Endothelial cell of umbilical vein (primary cell): ENCODE measurements around the gene DDX53. TPM values are rescaled to one million over a fixed set of nuclear protein-coding genes. Genes with fewer than 3 reads are reported as not detected.

Experiments used
- BruUV-seq: library from RNA; stranded (reverse); fragments of 400-500 nt; replicated peaks from 2 replicates; lab custom pipeline; 2021; lab: Mats Ljungman, UMichigan
- CTCF ChIA-PET: fragments of 300-600, 350-600 bp; sonication (Branson Sonifier 250); formaldehyde crosslinking; loops from one replicate; lab custom pipeline; 2021; ENCODE audit warnings: antibody characterized with exemption, inconsistent platforms; lab: Charles Lee
- POLR2A ChIA-PET: fragments of 300-600, 350-600 bp; sonication (Branson Sonifier 250); formaldehyde crosslinking; loops from one replicate; lab custom pipeline; 2021; ENCODE audit warnings: antibody characterized with exemption, inconsistent platforms; lab: Charles Lee
- DNase-seq: peaks from one replicate; pipeline ENCODE4 v3.0.0-alpha.2; 2011; ENCODE audit warnings: low read depth, low spot score
- FAIRE-seq: peaks from 2 replicates; lab custom pipeline; 2011; peaks lifted over from hg19 to GRCh38; lab: Jason Lieb, UNC
- H2AFZ ChIP-seq: 2 replicates; pipeline ENCODE4 v1.6.0; 2012; ENCODE audit warnings: low read depth, low read length, control low read depth, inconsistent platforms
- H3K27ac ChIP-seq: 2 replicates; pipeline ENCODE4 v1.5.1; 2011; ENCODE audit warnings: low read depth, mild to moderate bottlenecking, control low read depth, low read length, moderate library complexity; ENCODE audit not compliant: insufficient read depth
- H3K27me3 ChIP-seq, 2 experiments: 2 replicates each; pipeline versions ENCODE4 v1.6.0 to v1.6.1; 2011; ENCODE audit warnings: low read length in 2 of 2, mixed read lengths in 1 of 2; ENCODE audit not compliant: control insufficient read depth in 2 of 2, insufficient read depth in 2 of 2
- H3K36me3 ChIP-seq, 2 experiments: 2 replicates in 1 of 2; 3 replicates in 1 of 2; pipeline ENCODE4 v1.5.1; 2011; ENCODE audit warnings: low read length in 2 of 2, mild to moderate bottlenecking in 1 of 2, moderate library complexity in 1 of 2; ENCODE audit not compliant: control insufficient read depth in 2 of 2, insufficient read depth in 2 of 2; ENCODE audit errors: extremely low read depth in 1 of 2
- H3K4me1 ChIP-seq: 3 replicates; pipeline ENCODE4 v1.5.1; 2011; ENCODE audit warnings: mild to moderate bottlenecking, low read length; ENCODE audit not compliant: control insufficient read depth, insufficient read depth; ENCODE audit errors: extremely low read depth
- H3K4me2 ChIP-seq: 2 replicates; pipeline ENCODE4 v1.6.1; 2011; ENCODE audit warnings: low read length, control low read depth, mixed read lengths; ENCODE audit not compliant: insufficient read depth
- H3K4me3 ChIP-seq, 3 experiments: fragments of 200-600 bp in 1 of 3; sonication (generic), shearing (Covaris generic) in 1 of 3; replicated peaks in 1 of 3; 2 replicates each; pipeline ENCODE4 v1.5.1; 2011 to 2016; ENCODE audit warnings: control low read depth in 3 of 3, low read length in 3 of 3, mild to moderate bottlenecking in 2 of 3, inconsistent platforms in 1 of 3, low read depth in 1 of 3, moderate library complexity in 1 of 3; ENCODE audit not compliant: insufficient read depth in 1 of 3
- H3K79me2 ChIP-seq: 2 replicates; pipeline ENCODE4 v1.6.0; 2012; ENCODE audit warnings: low read length, inconsistent platforms; ENCODE audit not compliant: control insufficient read depth, insufficient read depth
- H3K9ac ChIP-seq: replicated peaks from 2 replicates; pipeline ENCODE3; 2011; ENCODE audit warnings: low read length, control low read depth; ENCODE audit not compliant: insufficient read depth; ENCODE audit errors: extremely low read depth
- H3K9me1 ChIP-seq: replicated peaks from 3 replicates; pipeline ENCODE4 v1.6.0; 2011; ENCODE audit warnings: mild to moderate bottlenecking, low read length; ENCODE audit not compliant: control insufficient read depth, insufficient read depth; ENCODE audit errors: extremely low read depth
- H3K9me3 ChIP-seq: replicated peaks from 2 replicates; pipeline ENCODE4 v1.5.1; 2012; ENCODE audit warnings: low read length, inconsistent platforms; ENCODE audit not compliant: control insufficient read depth, insufficient read depth
- H4K20me1 ChIP-seq: replicated peaks from 2 replicates; pipeline ENCODE3; 2011; ENCODE audit warnings: mild to moderate bottlenecking, low read length; ENCODE audit not compliant: control insufficient read depth, insufficient read depth; ENCODE audit errors: extremely low read depth
- CTCF ChIP-seq, 2 donors: IDR thresholded peaks; 1 replicate in 1 of 2; 2 replicates in 1 of 2; pipeline ENCODE4 v1.5.1; 2011; ENCODE audit warnings: low read length in 2 of 2, mild to moderate bottlenecking in 2 of 2, moderate library complexity in 2 of 2, control low read depth in 1 of 2, inconsistent platforms in 1 of 2, low read depth in 1 of 2; ENCODE audit not compliant: insufficient read depth in 1 of 2; ENCODE audit errors: extremely low read depth in 1 of 2
- EZH2 ChIP-seq: IDR thresholded peaks from 2 replicates; pipeline ENCODE4 v1.6.1; 2012; ENCODE audit warnings: borderline replicate concordance, low read depth, mild to moderate bottlenecking, moderate library complexity, low read length, inconsistent platforms; ENCODE audit not compliant: severe bottlenecking
- FOS ChIP-seq: IDR thresholded peaks from 2 replicates; pipeline ENCODE4 v1.6.1; 2011; ENCODE audit warnings: mild to moderate bottlenecking, low read length, moderate library complexity, borderline replicate concordance; ENCODE audit not compliant: insufficient read depth
- GATA2 ChIP-seq: IDR thresholded peaks from 2 replicates; pipeline ENCODE4 v1.7.0; 2011; ENCODE audit warnings: low read depth, mild to moderate bottlenecking, moderate library complexity, mixed read lengths, low read length; ENCODE audit not compliant: insufficient read length, insufficient read depth
- JUN ChIP-seq: IDR thresholded peaks from 2 replicates; pipeline ENCODE4 v1.6.1; 2011; ENCODE audit warnings: borderline replicate concordance, low read depth; ENCODE audit not compliant: insufficient read length, insufficient read depth
- MAX ChIP-seq: IDR thresholded peaks from 2 replicates; pipeline ENCODE4 v1.6.1; 2011; ENCODE audit not compliant: insufficient read depth, insufficient read length
- MYC ChIP-seq: IDR thresholded peaks from one replicate; pipeline ENCODE4 v1.6.1; 2011; ENCODE audit warnings: mild to moderate bottlenecking, low read depth, low read length
- POLR2A ChIP-seq: IDR thresholded peaks from 2 replicates; pipeline ENCODE4 v1.6.1; 2012; ENCODE audit warnings: low read depth, mild to moderate bottlenecking, control low read depth, low read length
- POLR2AphosphoS5 ChIP-seq: IDR thresholded peaks from 2 replicates; pipeline ENCODE4 v1.6.1; 2012; ENCODE audit warnings: low read depth, mild to moderate bottlenecking, control low read depth, low read length, moderate library complexity; ENCODE audit not compliant: insufficient read depth
- dilution Hi-C: fragments of 300-500 bp; cut with MboI; formaldehyde crosslinking; loops from one replicate; pipeline ENCODE4 v1.15.0; 2019; ENCODE audit warnings: low sequenced_read_pairs; ENCODE audit not compliant: extremely low pct_ligation_motif_present
- intact Hi-C: fragments of 100-400 bp; cut with micrococcal nuclease; formaldehyde crosslinking; loops from one replicate; pipeline ENCODE4 v1.10.0; 2022
- polyA plus RNA-seq, 4 experiments: library from polyadenylated mRNA; depleted of rRNA in 3 of 4; stranded (reverse) in 3 of 4; unstranded in 1 of 4; fragments of >200 nt; gene quantifications; 2 replicates each; pipeline versions ENCODE4 v1.2.1 to v1.2.3, GENCODE V29; 2011 to 2012; ENCODE audit warnings: missing spikeins in 1 of 4
- total RNA-seq: library from RNA; stranded (reverse); gene quantifications from 2 replicates; pipeline ENCODE4 v1.2.3, GENCODE V29; 2021

Gene DDX53
- total and polyA plus RNA-seq, 2 donors (not counting 3 experiments of a cell fraction or from before 2014, with no cell fraction given), result not detected

GRCh38 chrX:23046443-23046842 lies 46.7 kb downstream of the DDX53 start:
- ChIA-PET POLR2A (no interaction called here), CTCF (no interaction called here)
- BruUV-seq, result no TSS peak
- dilution Hi-C loops (no loop called here), intact Hi-C loops (no loop called here)
- H3K9me3 ChIP-seq, result no peaks in the 10 kb centered on the region
- H3K4me1 ChIP-seq, result no peaks in the 10 kb centered on the region
- no peaks in the 10 kb centered on the region for H3K9me1 ChIP-seq
- H3K4me3 ChIP-seq, result no peak overlapping the region
- no peak for DNase-seq
- H3K4me2 ChIP-seq, result no peak overlapping the region
- no peaks in the 10 kb centered on the region for H4K20me1 ChIP-seq
- no peaks in the 10 kb centered on the region for H3K36me3 ChIP-seq
- no peak overlapping the region for H3K27ac ChIP-seq
- H3K79me2 ChIP-seq, result no peaks in the 10 kb centered on the region
- TF ChIP-seq MYC (no peak), MAX (no peak), CTCF (IDR thresholded peaks at IDR 0.05; ENCODE audit: extremely low read depth in 1 of 2, insufficient read depth in 1 of 2, low read depth in 1 of 2, low read length in 2 of 2) (no peak)
- no peak overlapping the region for H2AFZ ChIP-seq
- H3K27me3 ChIP-seq, result no peaks in the 10 kb centered on the region
- no peak for FAIRE-seq
- H3K9ac ChIP-seq, result no peak overlapping the region

- H2AFZ ChIP-seq, result no peak overlapping the region
- no peaks in the 10 kb centered on the region for H4K20me1 ChIP-seq
- ChIA-PET CTCF (no interaction called here), POLR2A (no interaction called here)
- FAIRE-seq, result no peak
- no peak overlapping the region for H3K4me3 ChIP-seq
- BruUV-seq, result no TSS peak
- H3K27ac ChIP-seq, result no peak overlapping the region
- H3K9me3 ChIP-seq, result no peaks in the 10 kb centered on the region
- H3K36me3 ChIP-seq, result no peaks in the 10 kb centered on the region
- intact Hi-C loops (no loop called here), dilution Hi-C loops (no loop called here)
- H3K4me1 ChIP-seq, result no peaks in the 10 kb centered on the region
- H3K9ac ChIP-seq, result no peak overlapping the region
- no peak overlapping the region for H3K4me2 ChIP-seq
- no peak for DNase-seq
- TF ChIP-seq MYC (no peak), MAX (no peak), JUN (no peak), GATA2 (no peak), EZH2 (no peak), CTCF (IDR thresholded peaks at IDR 0.05; ENCODE audit: extremely low read depth in 1 of 2, insufficient read depth in 1 of 2, low read depth in 1 of 2, low read length in 2 of 2) (no peak), POLR2A (no peak), POLR2AphosphoS5 (no peak), FOS (no peak)
- H3K9me1 ChIP-seq, result no peaks in the 10 kb centered on the region
- no peaks in the 10 kb centered on the region for H3K79me2 ChIP-seq
- no peaks in the 10 kb centered on the region for H3K27me3 ChIP-seq
Measured at GRCh38 chrX:23048806-23049573, 49.2 kb downstream of the DDX53 start.
